Uterus (tissue), 4 donors: ENCODE data around the gene NBR1. TPM values are rescaled to one million over a fixed set of nuclear protein-coding genes. Genes with fewer than 3 reads are reported as not detected.

ENCODE experiments used
- small RNA-seq: library from RNA; depleted of rRNA; stranded (forward); fragments of <200 nt; gene quantifications from one replicate; pipeline ENCODE3, GENCODE V24; 2016
- total RNA-seq, 4 donors: library from RNA; depleted of rRNA in 3 of 4; stranded (reverse); fragments of >200 nt in 3 of 4; gene quantifications; one replicate each; pipeline versions ENCODE4 v1.1.0 to v1.2.4, GENCODE V29; 2014 to 2023
- donor health status: DM: yes; HTN: yes; CAD: no.

Gene NBR1
- total RNA-seq, 4 donors from 2014 or later, result 30.0 to 126 (median 67.2) TPM

Small RNA genes within 50 kb of the gene (small RNA-seq; reads per million reads assigned to genes)
- gene AC060780.2 (not detected), gene AC060780.3 (not detected), gene AC135721.1 (not detected), gene RF00004 (not detected), gene RNU2-1 (not detected)

Other genes with a start within 250 kb of the NBR1 start
- 10 to 100 TPM in 3 of 4 donors, 1 to 10 TPM in 1; 5.6 to 69.9 (median 32.6) TPM for gene AARSD1, start 206.8 kb upstream of the NBR1 start, total RNA-seq
- gene PTGES3L, start 191.1 kb upstream of the NBR1 start, total RNA-seq, result 1 to 10 TPM in 2 of 4 donors, under 1 TPM in 1, not detected in 1; 0.51 to 3.7 (median 1.2) TPM
- gene RUNDC1, start 190.6 kb upstream of the NBR1 start, total RNA-seq, result 10 to 100 TPM; 10.8 to 18.3 (median 13.1) TPM
- 1,000 to 10,000 TPM in 3 of 4 donors, 100 to 1,000 TPM in 1; 635 to 7,543 (median 1,847) TPM for gene RPL27, start 172.8 kb upstream of the NBR1 start, total RNA-seq
- gene IFI35, start 164.4 kb upstream of the NBR1 start, total RNA-seq, result 10 to 100 TPM in 2 of 4 donors, 1 to 10 TPM in 2; 5.9 to 31.4 (median 10.0) TPM
- gene VAT1, start 148.8 kb upstream of the NBR1 start, total RNA-seq, result 100 to 1,000 TPM in 3 of 4 donors, 10 to 100 TPM in 1; 59.5 to 187 (median 152) TPM
- 10 to 100 TPM in 1 of 4 donors, 1 to 10 TPM in 2, under 1 TPM in 1; 0.88 to 14.0 (median 3.5) TPM for gene RND2, start 146.0 kb upstream of the NBR1 start, total RNA-seq
- 10 to 100 TPM in 2 of 4 donors, 1 to 10 TPM in 2; 1.2 to 30.7 (median 15.4) TPM for gene BRCA1, start 45.9 kb upstream of the NBR1 start, total RNA-seq
- gene TMEM106A, start 40.7 kb downstream of the NBR1 start, total RNA-seq, result 10 to 100 TPM in 2 of 4 donors, 1 to 10 TPM in 2; 2.3 to 20.7 (median 11.9) TPM
- gene CCDC200, start 57.4 kb downstream of the NBR1 start, total RNA-seq, result not detected
- 1,000 to 10,000 TPM in 1 of 4 donors, not detected in 3; 2,193 TPM for gene RNU2-1, start 62.8 kb downstream of the NBR1 start, total RNA-seq
- 10 to 100 TPM; 19.1 to 33.2 (median 25.7) TPM for gene ARL4D, start 227.8 kb downstream of the NBR1 start, total RNA-seq